DMS153 treated with DMSO at 0.1 percent for 48 hours (cell line): ENCODE results near the gene TP53I13.

ENCODE experiments used
- DNase-seq: peaks from one replicate; lab custom pipeline; 2025; ENCODE audit not compliant: unreplicated experiment; lab: John Stamatoyannopoulos, UW

Gene TP53I13

GRCh38 chr17:29579866-29580771, 11.6 kb downstream of the TP53I13 start:
- DNase-seq: peak; percentile 66

GRCh38 chr17:29581583-29582253, 13.2 kb downstream of the TP53I13 start:
- DNase-seq: no peak

GRCh38 chr17:29582254-29582765, 13.8 kb downstream of the TP53I13 start:
- DNase-seq: no peak

- DNase-seq: no peak
Measured at GRCh38 chr17:29582772-29583171, 14.3 kb downstream of the TP53I13 start.

- no peak for DNase-seq
Measured at GRCh38 chr17:29583324-29584248, 15.1 kb downstream of the TP53I13 start.

GRCh38 chr17:29584452-29585079, 16.1 kb downstream of the TP53I13 start:
- DNase-seq: no peak

- no peak for DNase-seq
Measured at GRCh38 chr17:29585080-29585751, 16.7 kb downstream of the TP53I13 start.

GRCh38 chr17:29586676-29587469, 18.4 kb downstream of the TP53I13 start:
- DNase-seq: no peak

GRCh38 chr17:29587591-29587990, 19.1 kb downstream of the TP53I13 start:
- DNase-seq: no peak

GRCh38 chr17:29588017-29588561, 19.6 kb downstream of the TP53I13 start:
- DNase-seq: no peak

- no peak for DNase-seq
Measured at GRCh38 chr17:29588562-29589411, 20.3 kb downstream of the TP53I13 start.

GRCh38 chr17:29589524-29590410, 21.3 kb downstream of the TP53I13 start, which contains the start of gene GIT1:
Gene GIT1, minus strand, starts transcription at chr17:29589648. Its CDS starts 270 bp downstream, at chr17:29589378.
- DNase-seq: peak; percentile 77

- DNase-seq: no peak
Measured at GRCh38 chr17:29590411-29591145, 22.1 kb downstream of the TP53I13 start.

- peak; percentile 59 for DNase-seq
Measured at GRCh38 chr17:29591146-29591736, 22.7 kb downstream of the TP53I13 start.

- DNase-seq: peak; percentile 85
Measured at GRCh38 chr17:29591737-29592608, 23.5 kb downstream of the TP53I13 start.
